ENCODE measurements around the gene COL9A1. TPM values are rescaled to one million over a fixed set of nuclear protein-coding genes. Genes with fewer than 3 reads are reported as not detected.

Gene COL9A1
- total RNA-seq, 2 experiments from 2014 or later, result not detected

- Mint-ChIP-seq H3K9me3 (ENCODE audit: low read depth) (no peaks in the 10 kb centered on the region), H3K4me3 (no peak overlapping the region), H3K27ac (no peak overlapping the region), H3K36me3 (no peaks in the 10 kb centered on the region), H3K4me1 (no peaks in the 10 kb centered on the region), H3K27me3 (peaks cover 67% of the 10 kb centered on the region)
- no peak for DNase-seq
- ATAC-seq, result no peak
- CTCF ChIA-PET, result no interaction called here
Measured at GRCh38 chr6:70282312-70282918, 20.5 kb downstream of the COL9A1 start.

- Mint-ChIP-seq H3K27me3 (peaks cover 67% of the 10 kb centered on the region), H3K27ac (no peak overlapping the region), H3K9me3 (ENCODE audit: low read depth) (no peaks in the 10 kb centered on the region), H3K4me1 (no peaks in the 10 kb centered on the region), H3K4me3 (no peak overlapping the region), H3K36me3 (no peaks in the 10 kb centered on the region)
- no peak for DNase-seq
- CTCF ChIA-PET, result no interaction called here
- ATAC-seq, result no peak
Measured at GRCh38 chr6:70281923-70282311, 21.0 kb downstream of the COL9A1 start.

- Mint-ChIP-seq H3K36me3 (no peaks in the 10 kb centered on the region), H3K4me1 (no peaks in the 10 kb centered on the region), H3K4me3 (no peak overlapping the region), H3K9me3 (ENCODE audit: low read depth) (no peaks in the 10 kb centered on the region), H3K27me3 (peaks cover 70% of the 10 kb centered on the region), H3K27ac (no peak overlapping the region)
- CTCF ChIA-PET, result no interaction called here
- no peak for ATAC-seq
- no peak for DNase-seq
Measured at GRCh38 chr6:70280400-70280853, 22.5 kb downstream of the COL9A1 start.

- no peaks in the 10 kb centered on the region for H3K4me1 Mint-ChIP-seq
- no peak overlapping the region for H3K27ac Mint-ChIP-seq
- no peak for DNase-seq
- no peaks in the 10 kb centered on the region for H3K36me3 Mint-ChIP-seq
- no peak for ATAC-seq
- peaks cover 44% of the 10 kb centered on the region for H3K27me3 Mint-ChIP-seq
- no peaks in the 10 kb centered on the region for H3K9me3 Mint-ChIP-seq (ENCODE audit: low read depth)
- no peak overlapping the region for H3K4me3 Mint-ChIP-seq
- CTCF ChIA-PET, result no interaction called here
Measured at GRCh38 chr6:70277470-70277869, 25.4 kb downstream of the COL9A1 start.

- CTCF ChIA-PET, result no interaction called here
- Mint-ChIP-seq H3K4me1 (no peaks in the 10 kb centered on the region), H3K36me3 (no peaks in the 10 kb centered on the region), H3K27ac (no peak overlapping the region), H3K9me3 (ENCODE audit: low read depth) (no peaks in the 10 kb centered on the region), H3K4me3 (no peak overlapping the region), H3K27me3 (peaks cover 20% of the 10 kb centered on the region)
- no peak for ATAC-seq
- no peak for DNase-seq
Measured at GRCh38 chr6:70274338-70274737, 28.5 kb downstream of the COL9A1 start.

- Mint-ChIP-seq H3K9me3 (ENCODE audit: low read depth) (no peaks in the 10 kb centered on the region), H3K4me1 (no peaks in the 10 kb centered on the region), H3K27me3 (peaks cover 12% of the 10 kb centered on the region), H3K36me3 (no peaks in the 10 kb centered on the region), H3K4me3 (no peak overlapping the region), H3K27ac (no peak overlapping the region)
- CTCF ChIA-PET, result no interaction called here
- DNase-seq (no peak), ATAC-seq (no peak)
Measured at GRCh38 chr6:70272071-70272470, 30.8 kb downstream of the COL9A1 start.

- Mint-ChIP-seq H3K36me3 (no peaks in the 10 kb centered on the region), H3K9me3 (ENCODE audit: low read depth) (no peaks in the 10 kb centered on the region), H3K27ac (no peak overlapping the region), H3K4me1 (no peaks in the 10 kb centered on the region), H3K27me3 (peaks cover 4% of the 10 kb centered on the region), H3K4me3 (no peak overlapping the region)
- no peak for DNase-seq
- CTCF ChIA-PET, result no interaction called here
- no peak for ATAC-seq
Measured at GRCh38 chr6:70270287-70271005, 32.4 kb downstream of the COL9A1 start.

GRCh38 chr6:70266142-70266541, 36.7 kb downstream of the COL9A1 start:
- H3K4me3 Mint-ChIP-seq, result no peak overlapping the region
- peaks cover under 1% of the 10 kb centered on the region for H3K27me3 Mint-ChIP-seq
- H3K27ac Mint-ChIP-seq, result no peak overlapping the region
- H3K4me1 Mint-ChIP-seq, result no peaks in the 10 kb centered on the region
- DNase-seq, result no peak
- H3K36me3 Mint-ChIP-seq, result no peaks in the 10 kb centered on the region
- ATAC-seq, result no peak
- H3K9me3 Mint-ChIP-seq (ENCODE audit: low read depth), result no peaks in the 10 kb centered on the region
- CTCF ChIA-PET, result no interaction called here

- no peak for DNase-seq
- no peaks in the 10 kb centered on the region for H3K9me3 Mint-ChIP-seq (ENCODE audit: low read depth)
- H3K4me1 Mint-ChIP-seq, result no peaks in the 10 kb centered on the region
- H3K27me3 Mint-ChIP-seq, result no peaks in the 10 kb centered on the region
- no peak overlapping the region for H3K4me3 Mint-ChIP-seq
- no peak overlapping the region for H3K27ac Mint-ChIP-seq
- ATAC-seq, result no peak
- CTCF ChIA-PET, result interaction anchor here (1.5 kb wide), 1 partner anchor 43 kb away, joined by 4 read pairs; no protein-coding TSS in a partner anchor
- no peaks in the 10 kb centered on the region for H3K36me3 Mint-ChIP-seq
Measured at GRCh38 chr6:70264306-70264705, 38.6 kb downstream of the COL9A1 start.

- H3K4me3 Mint-ChIP-seq, result no peak overlapping the region
- ATAC-seq, result no peak
- DNase-seq, result no peak
- H3K27me3 Mint-ChIP-seq, result peaks cover 2% of the 10 kb centered on the region
- no peaks in the 10 kb centered on the region for H3K36me3 Mint-ChIP-seq
- CTCF ChIA-PET, result no interaction called here
- no peaks in the 10 kb centered on the region for H3K9me3 Mint-ChIP-seq (ENCODE audit: low read depth)
- no peak overlapping the region for H3K27ac Mint-ChIP-seq
- H3K4me1 Mint-ChIP-seq, result no peaks in the 10 kb centered on the region
Measured at GRCh38 chr6:70258483-70258882, 44.4 kb downstream of the COL9A1 start.

GRCh38 chr6:70257768-70258273, 45.1 kb downstream of the COL9A1 start:
- no peaks in the 10 kb centered on the region for H3K36me3 Mint-ChIP-seq
- ATAC-seq, result no peak

GRCh38 chr6:70254784-70255183, 48.1 kb downstream of the COL9A1 start:
- Mint-ChIP-seq H3K4me3 (no peak overlapping the region), H3K27ac (no peak overlapping the region), H3K9me3 (ENCODE audit: low read depth) (no peaks in the 10 kb centered on the region), H3K4me1 (no peaks in the 10 kb centered on the region), H3K27me3 (peaks cover 5% of the 10 kb centered on the region), H3K36me3 (no peaks in the 10 kb centered on the region)
- no peak for ATAC-seq
- DNase-seq, result no peak
- CTCF ChIA-PET, result interaction anchor here (1.1 to 1.7 kb wide), 2 partner anchors 13 to 34 kb away, joined by 3 to 6 read pairs; no protein-coding TSS in a partner anchor

More at GRCh38 chr6:70257768-70258273, 45.1 kb downstream of the COL9A1 start:
- H3K4me1 Mint-ChIP-seq, result no peaks in the 10 kb centered on the region
- peaks cover 5% of the 10 kb centered on the region for H3K27me3 Mint-ChIP-seq
- no peaks in the 10 kb centered on the region for H3K9me3 Mint-ChIP-seq (ENCODE audit: low read depth)
- no peak for DNase-seq
- CTCF ChIA-PET, result no interaction called here
- no peak overlapping the region for H3K4me3 Mint-ChIP-seq
- no peak overlapping the region for H3K27ac Mint-ChIP-seq

- H3K27ac Mint-ChIP-seq, result no peak overlapping the region
- H3K4me3 Mint-ChIP-seq, result no peak overlapping the region
- no peak for ATAC-seq
- no peak for DNase-seq
- no peaks in the 10 kb centered on the region for H3K9me3 Mint-ChIP-seq (ENCODE audit: low read depth)
- no peaks in the 10 kb centered on the region for H3K4me1 Mint-ChIP-seq
- CTCF ChIA-PET, result interaction anchor here (1.1 to 1.7 kb wide), 2 partner anchors 14 to 33 kb away, joined by 3 to 6 read pairs; no protein-coding TSS in a partner anchor
- no peaks in the 10 kb centered on the region for H3K36me3 Mint-ChIP-seq
- H3K27me3 Mint-ChIP-seq, result peaks cover 5% of the 10 kb centered on the region
Measured at GRCh38 chr6:70253923-70254322, 49.0 kb downstream of the COL9A1 start.

GRCh38 chr6:70252604-70253003, 50.3 kb downstream of the COL9A1 start:
- H3K27ac Mint-ChIP-seq, result no peak overlapping the region
- H3K4me3 Mint-ChIP-seq, result no peak overlapping the region
- ATAC-seq (no peak), DNase-seq (no peak)
- H3K36me3 Mint-ChIP-seq, result no peaks in the 10 kb centered on the region
- peaks cover 5% of the 10 kb centered on the region for H3K27me3 Mint-ChIP-seq
- CTCF ChIA-PET, result no interaction called here
- H3K9me3 Mint-ChIP-seq (ENCODE audit: low read depth), result no peaks in the 10 kb centered on the region
- H3K4me1 Mint-ChIP-seq, result no peaks in the 10 kb centered on the region

Measured in activated CD8-positive, alpha-beta memory T cell treated with anti-CD3 and anti-CD28 coated beads, Interleukin-2, amount 10 ng/mL, durations not matched to agents 7 days and 5 days (primary cell).